GDM1 (cell line): Measurements from ENCODE around the gene ARV1.
"Not testable (repeated sequence)": the region's sequence is repeated elsewhere in the genome, so short reads cannot be mapped to it uniquely, and the experiment has no call there.

Source experiments
- DNase-seq: peaks from one replicate; lab custom pipeline; 2025; lab: John Stamatoyannopoulos, UW

Gene ARV1

GRCh38 chr1:231044588-231044987 lies 65.7 kb downstream of the ARV1 start:
- no peak for DNase-seq

GRCh38 chr1:231045286-231045685 lies 66.4 kb downstream of the ARV1 start:
- DNase-seq = no peak

- not testable (repeated sequence) for DNase-seq
Observed at GRCh38 chr1:231045921-231046729, 67.2 kb downstream of the ARV1 start.

GRCh38 chr1:231046730-231047395 lies 68.0 kb downstream of the ARV1 start:
- DNase-seq = no peak

GRCh38 chr1:231047529-231047928 lies 68.6 kb downstream of the ARV1 start:
- DNase-seq = not testable (repeated sequence)

GRCh38 chr1:231048419-231048818 lies 69.5 kb downstream of the ARV1 start:
- DNase-seq = not testable (repeated sequence)

GRCh38 chr1:231049121-231049979 lies 70.5 kb downstream of the ARV1 start:
- no peak for DNase-seq
